Body of pancreas (tissue), 4 donors: ENCODE data around the gene CCR7.

Experiments used
- CTCF ChIP-seq, 7 experiments: fragments of 450-650 bp in 4 of 7; fragments of 200-600 bp in 3 of 7; sonication (generic) in 3 of 7; IDR thresholded peaks; one replicate each; pipeline ENCODE4 v1.5.1; 2016 to 2019; ENCODE audit warnings: antibody characterized with exemption in 7 of 7
- POLR2A ChIP-seq, 3 donors: fragments of 450-650 bp; IDR thresholded peaks; one replicate each; pipeline ENCODE4 v1.6.1; 2016; ENCODE audit warnings: antibody characterized with exemption in 3 of 3, mild to moderate bottlenecking in 2 of 3

- TF ChIP-seq CTCF (IDR thresholded peaks at IDR 0.05) (no peak), POLR2A (IDR thresholded peaks at IDR 0.05) (no peak)
Measured at GRCh38 chr17:40541060-40541872, 24.0 kb downstream of the CCR7 start.
